CD4-positive, alpha-beta T cell treated with Interleukin-4 for 1 hour (primary cell): ENCODE data around the gene TMEM272.

Experiments used
- DNase-seq, 2 donors: peaks; one replicate each; pipeline ENCODE4 v3.0.0-alpha.2; 2020 to 2022

The TMEM272 gene

DNA sequence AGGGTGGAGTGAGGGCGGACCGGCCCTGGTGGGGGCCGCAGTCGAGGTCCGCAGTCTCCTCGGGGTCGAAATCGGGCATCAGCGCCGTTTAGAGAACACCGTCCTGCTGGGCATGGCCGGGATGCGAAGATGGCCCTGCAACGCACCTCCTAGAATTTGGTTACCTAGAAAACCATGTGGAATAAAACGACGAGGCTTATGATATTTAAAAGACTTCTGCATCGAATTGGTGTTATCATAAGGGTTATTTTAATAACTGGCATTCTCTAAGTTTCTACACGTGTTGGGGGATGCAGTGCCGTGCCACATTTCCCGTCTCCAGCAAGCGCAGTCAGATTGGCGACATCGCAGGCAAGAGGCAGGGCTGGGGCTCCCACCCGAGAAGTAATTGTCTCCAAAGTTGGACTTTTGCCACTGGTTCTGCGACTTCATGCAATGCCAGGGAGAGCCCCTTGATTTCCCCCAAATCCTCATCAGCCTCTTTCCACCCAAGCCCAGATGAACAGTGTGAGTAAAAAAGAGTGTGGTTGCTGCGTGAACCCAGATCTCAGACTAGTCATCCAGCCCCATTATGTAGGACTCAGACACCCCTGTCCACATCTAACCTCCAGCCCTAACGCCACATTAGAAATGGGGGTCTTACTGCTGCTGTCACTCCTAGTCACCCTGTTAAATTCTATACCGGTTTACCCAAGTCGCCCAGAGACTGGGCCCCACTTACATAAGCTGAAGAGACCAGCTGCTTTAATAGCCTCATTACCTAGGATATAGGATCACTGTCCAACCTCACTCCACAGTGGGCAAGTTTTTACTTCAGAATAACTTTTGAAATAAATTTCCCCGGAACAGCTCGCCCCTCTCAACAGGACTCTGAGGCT, 40.4 kb downstream of the TMEM272 start:
- DNase-seq: peak in 1 of 2 donors; percentile 46

DNA sequence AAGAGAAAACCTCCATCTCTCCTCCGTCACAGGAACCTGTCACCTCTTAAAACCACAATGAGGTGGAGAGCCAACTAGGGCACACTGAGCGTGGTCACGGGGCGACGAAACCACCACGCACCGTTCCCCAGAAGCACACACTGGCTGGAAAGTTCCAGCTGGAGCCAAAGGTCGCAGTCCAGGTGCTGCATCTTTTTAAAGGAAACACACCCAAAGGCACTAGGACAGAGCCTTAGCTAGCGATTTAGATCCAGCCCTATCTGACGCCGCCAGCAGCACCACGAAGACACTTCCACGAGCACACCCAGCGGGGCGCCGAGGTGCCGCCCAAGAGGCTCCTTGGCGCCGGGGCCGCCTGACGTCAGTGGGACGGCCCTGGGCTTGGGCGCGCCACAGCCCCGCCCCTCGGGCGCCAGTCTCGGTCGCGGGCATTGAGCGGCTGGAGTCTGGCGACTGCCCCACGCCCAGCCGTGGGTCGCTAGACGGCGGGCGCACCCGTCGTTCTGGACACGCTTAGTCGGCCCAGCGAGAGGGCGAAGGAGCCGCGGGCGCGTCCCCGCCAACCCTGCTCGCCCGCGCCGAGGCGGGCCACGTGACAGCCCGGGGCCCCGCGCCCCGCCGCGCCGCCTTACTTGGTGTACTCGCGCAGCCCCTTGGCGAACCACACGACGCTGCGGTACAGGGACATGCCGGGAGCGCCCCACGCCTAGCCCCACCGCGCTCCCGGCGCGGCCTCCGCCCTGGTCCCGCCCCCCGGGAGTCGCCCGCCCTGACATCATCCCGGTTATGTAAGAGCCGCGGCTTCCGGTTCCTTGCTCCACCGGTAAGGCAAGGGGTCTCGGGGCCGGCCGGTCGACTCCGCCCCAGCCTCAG, 41.3 kb downstream of the TMEM272 start, which contains the start of gene DHRS12:
Gene DHRS12 (minus strand): TSS at position 742 of the 873 bp plus-strand sequence. CDS start 4,504 bp downstream, outside the sequence.
- DNase-seq: peak; percentile 92 to 94

DNA sequence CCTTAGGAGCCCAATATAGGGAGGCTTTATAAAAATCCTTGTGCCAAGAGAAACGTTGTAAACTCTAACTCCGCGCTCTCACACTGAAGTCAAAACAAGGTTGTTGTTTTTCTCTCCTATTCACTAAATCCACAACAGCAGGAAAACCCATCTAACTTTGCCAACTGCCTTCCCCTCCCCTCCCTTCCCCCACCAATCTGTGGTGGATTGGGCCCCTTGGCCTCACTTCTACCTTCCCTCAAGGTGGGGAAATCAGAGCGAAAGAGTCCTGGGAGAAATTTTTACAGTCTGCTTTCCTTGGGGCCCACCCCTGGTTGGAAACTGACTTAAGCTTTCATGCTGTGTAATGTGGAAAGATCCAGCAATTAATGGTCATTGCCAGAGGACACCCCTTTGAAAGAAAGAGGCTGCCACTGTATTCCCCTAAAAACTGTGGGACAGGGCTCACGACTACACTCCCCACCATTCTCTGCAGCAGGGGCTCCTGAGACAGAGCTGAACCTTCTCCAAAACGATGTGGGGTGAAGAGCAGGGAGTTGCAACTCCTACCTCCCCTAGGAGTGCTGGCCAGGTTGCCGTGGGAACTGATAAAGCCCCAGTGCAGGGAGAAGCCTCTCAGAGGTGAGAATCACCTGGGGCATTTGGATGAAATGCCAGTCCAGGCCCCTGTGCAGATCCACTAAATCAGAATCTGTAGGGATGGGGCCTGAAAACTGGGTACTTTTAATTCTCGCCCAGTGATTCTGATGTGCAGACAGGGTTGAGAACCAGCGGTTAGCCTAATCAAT, 42.2 kb downstream of the TMEM272 start:
- peak in 1 of 2 donors; percentile 42 for DNase-seq

DNA sequence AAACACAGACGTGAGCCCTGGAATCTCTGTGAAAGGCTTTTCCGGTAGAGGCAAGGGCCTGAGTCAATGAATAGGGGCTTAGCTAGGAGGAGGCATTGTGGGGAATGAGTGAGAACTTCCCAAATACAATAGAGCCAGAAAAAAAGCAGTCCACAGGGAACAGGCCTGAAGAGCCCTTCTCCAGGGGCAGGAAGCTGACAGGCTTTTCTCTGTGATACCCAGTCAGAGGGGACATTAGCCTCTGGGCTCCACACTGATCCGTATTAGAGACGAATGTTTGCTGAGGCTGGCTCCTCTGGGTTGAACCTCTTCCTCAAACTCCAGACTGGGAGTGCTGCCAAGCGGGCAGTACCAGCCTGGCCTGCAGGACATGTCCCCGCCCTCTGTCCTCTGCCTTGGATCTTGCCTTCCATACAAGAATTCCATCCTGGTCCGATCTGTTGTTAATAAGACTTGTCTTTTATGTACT, 43.3 kb downstream of the TMEM272 start:
- DNase-seq: no peak

DNA sequence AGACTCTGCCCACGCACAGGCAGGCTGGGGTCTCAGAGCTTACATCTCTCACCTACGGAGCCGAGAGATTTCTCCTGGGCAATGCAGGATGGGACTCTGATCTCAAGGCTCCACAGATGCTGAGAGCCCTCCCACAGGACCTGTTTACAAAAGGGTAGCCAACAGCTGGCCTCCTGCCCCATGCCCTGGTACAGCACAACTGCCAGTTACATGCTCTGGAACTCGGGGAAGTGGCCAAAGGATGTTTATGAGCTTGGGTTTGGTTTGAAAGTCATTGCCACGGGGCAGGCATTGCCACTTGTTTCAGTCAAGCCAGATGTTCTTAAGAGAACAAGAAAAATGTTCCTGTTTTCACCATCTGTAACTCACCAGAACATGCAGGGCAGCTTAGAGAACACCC, 44.5 kb downstream of the TMEM272 start:
- DNase-seq: no peak

DNA sequence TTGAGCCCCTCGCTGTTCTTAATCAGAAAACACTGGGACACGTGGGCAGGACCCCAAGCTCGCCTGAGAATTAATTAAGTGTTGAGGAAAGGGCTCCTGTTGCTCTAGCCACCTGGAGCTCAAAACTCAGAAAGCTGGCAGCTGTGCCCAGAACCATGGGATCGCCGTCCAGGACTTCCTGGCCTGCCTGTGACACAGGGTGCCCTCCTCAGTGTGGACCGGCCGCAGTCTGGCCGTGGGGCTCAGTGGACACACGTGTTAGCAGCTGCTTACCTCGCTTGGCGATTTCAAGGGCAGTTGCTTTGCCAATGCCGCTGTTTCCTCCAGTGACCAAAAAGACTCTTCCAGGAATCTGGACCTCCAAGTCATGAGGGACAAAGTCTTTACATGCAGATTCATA, 45.7 kb downstream of the TMEM272 start:
- DNase-seq: no peak

DNA sequence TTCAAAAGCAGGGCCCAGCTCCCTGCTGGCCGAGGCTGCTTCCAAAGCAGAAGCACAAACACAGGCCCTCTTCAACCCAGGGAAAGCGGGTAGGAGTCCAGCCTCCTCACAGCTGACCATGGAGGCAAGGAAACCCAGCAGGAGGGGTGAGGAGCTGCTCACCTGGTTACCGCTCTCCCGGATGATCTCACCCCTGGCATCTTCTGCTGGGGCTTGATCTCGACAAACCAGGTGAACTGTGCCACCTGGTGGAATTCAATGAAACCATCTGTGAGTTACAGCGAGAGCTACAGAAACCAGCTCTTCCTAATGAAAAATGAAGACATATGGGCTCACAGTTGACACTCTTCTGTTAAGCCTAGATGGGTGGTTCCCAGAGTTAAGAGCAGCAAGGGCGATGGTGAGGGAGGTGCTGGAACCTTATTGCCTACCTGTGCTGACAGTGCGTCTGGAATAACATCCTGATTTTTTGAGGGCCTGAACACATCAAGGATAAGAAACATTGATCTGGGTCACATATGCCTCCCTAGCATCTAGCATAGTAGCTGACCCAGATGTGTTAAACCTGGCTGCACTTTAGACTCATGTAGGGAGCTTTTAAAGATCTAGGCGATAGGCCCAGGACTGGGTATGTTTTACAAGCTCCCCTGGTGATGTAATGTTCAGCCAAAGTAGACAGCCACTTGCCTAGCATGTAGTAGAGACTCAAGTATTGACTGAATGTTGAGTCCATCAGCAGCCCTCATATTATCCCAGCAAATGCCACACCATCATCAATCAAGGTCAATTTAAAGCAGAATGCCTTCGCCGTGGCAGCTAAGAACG, 47.1 kb downstream of the TMEM272 start:
- DNase-seq: peak; percentile 71 to 77

DNA sequence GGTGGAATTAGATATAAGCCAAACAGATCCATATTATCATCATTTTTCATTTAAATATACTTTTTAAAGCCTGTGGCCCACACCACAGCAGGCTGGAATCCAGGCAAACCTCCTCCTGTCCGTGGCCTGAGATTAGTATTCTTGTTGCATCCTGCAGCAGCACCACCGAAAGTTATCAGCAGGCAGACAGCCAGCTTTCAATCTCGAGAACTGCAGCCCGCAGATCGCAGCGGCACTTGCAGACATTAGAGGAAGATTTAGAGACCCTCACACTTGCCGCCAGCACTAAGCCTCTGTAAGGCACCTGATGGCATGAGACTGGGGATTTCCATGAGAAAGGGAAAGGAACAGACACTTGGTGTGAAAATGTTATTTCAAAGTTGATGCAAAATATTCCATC, 48.4 kb downstream of the TMEM272 start:
- no peak for DNase-seq

DNA sequence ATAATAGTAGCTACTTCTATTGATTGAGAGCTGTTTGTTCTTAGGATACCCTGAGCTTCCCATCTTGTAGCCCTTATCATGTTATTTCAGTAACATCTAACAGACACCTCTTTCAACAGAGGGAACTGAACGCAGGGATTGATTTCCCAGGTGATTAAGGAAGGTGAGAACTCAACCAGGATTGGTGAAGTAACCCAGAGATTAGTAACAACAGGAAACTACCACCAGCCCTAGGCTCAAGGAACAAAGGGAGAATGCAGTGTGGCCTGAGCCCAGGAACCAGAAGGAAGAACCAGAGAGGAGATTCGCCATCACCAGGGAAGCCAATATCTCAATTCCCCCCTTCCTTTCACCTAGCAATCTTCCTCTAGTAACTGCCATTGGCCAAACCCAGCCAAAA, 49.6 kb downstream of the TMEM272 start:
- no peak for DNase-seq

DNA sequence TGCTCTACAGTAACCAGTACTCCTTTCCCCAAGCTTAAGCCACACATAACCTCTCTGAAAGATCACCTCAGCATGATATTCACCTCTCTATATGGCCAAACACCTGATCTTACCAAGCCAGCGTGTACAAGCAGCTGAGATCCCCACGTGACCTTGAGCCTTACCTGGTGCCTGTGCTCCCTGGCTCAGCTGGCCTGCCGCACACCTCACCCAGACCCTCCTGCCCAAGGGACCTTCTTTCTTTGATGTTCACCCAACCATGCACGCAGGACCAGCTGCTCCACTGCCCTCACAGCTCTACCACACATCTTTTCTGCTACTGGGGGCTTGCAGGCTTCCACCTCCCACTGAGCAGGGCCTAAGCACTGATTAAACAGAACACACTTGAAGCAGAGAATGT, 50.0 kb downstream of the TMEM272 start:
- no peak for DNase-seq

DNA sequence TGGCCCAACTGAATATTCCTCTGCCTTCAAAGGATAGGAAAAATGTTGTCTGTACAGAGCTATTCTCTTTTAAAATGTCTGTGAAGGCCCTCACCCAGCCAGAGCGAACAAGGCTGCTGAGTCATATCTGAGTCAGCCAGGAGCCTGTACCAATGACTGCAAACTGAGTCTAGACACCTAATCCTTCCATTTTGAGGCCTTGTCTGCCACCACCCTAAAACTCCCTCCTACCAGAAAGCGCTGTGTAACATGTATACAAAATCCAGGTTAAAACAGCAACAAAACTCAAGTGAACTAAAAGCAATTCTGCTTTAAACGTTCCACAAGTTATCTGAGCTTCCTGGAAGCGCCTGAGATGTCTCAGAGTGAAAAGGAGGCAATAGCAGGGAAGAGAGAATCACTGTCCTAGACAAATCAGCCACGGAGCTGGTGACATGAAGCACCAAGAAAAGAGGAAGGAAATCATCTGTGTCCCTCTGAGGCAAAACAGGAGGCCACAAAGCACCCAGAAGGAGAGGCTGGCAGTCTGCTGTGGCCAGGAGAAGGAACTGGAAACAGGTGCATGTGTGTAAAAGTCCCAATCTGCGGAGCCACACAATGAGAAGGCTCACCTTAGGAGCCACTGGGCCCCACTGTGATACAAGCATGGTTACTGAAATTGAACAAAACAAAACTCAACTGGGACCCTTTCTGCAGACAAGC, 51.3 kb downstream of the TMEM272 start:
- DNase-seq: peak in 1 of 2 donors; percentile 62

DNA sequence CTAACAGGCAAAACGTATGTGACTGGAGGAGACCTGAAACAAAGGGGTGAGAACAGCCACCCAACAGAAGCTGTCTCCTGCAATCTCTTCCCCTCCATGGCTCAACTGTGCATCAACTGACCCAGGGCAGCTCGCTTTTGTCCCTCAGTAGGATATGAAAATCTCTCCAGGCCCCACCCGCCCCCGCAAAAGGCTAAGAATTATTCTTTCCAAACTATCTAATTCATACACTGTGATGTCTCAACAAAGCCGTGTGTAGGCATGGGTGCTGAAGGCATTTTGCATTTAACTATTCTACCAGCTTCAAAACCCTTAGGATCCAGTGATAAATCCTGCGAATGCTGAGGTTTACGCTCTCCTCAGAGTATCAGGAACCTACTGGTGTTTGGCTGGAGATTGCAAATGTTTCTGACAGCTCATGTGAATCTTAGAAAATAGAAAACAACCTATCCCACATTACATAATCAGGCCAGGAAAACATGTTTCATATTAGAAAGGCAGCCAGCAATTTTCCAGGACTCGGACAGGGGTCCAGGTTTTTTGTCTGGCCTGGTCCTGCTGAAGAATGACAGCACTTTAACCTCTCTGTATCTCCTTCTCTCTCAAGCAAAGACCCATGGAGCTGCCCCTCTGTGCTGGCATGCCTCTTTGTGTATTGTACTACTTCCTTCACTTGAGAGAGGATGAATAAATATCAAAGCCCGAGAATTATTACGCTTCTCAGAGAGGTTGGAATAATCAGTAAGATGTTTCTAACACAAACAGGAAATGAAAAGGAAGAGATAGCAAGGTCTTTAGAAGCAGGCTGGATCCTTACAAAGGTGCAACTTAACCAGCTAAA, 58.3 kb downstream of the TMEM272 start:
- DNase-seq: no peak

DNA sequence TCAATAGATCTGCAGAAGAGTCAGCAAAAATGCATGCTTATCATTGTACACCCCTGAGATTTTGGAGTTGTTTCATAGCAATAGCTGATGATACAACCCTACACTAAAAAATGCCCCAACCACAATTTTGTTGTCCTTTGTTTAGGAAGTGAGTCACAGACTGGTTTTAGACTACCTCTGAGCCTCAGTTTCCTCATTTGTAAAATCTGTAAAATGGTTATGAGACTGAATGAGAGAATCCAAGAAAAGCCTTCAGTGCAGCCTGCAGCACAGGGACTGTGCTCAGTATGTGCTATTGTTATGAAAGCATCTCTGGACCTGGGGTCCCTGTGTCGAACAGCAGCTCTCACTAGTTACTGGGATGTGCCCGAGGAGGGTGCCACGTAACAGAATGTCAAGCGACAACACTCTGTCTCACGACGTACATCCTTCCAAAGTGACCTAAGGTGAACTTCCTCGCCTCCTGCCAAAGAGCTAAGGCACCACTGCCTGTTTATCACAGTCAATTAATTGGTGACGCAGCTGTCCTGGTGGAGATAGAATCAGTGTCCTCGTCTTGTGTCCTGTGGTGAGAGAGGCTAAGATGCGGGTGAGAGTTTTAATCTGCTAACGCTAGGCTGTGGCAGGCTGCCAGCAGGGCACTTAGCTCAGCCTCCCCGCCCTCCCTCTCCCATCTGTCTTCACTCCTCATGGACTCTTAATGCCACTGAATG, 59.1 kb downstream of the TMEM272 start:
- DNase-seq: no peak

DNA sequence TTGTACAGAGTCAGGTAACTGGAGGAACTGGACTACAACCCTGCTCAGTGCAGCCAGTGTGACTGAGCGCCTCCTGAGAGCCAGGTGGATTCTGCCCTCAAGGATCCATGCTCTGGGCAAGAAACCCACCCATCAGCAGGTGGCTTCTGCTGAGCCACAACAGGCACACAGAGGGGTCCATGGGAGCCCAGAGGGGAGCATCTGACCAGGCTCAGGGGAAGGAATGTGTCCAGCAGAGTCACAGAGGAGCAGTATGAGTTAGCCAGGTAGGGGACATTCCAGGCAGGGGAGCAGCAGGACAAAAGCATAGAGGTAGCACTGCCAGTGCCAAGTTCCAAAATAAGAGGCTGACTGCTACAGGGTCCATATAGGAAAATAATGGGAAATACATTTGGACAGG, 60.9 kb downstream of the TMEM272 start:
- DNase-seq: no peak

DNA sequence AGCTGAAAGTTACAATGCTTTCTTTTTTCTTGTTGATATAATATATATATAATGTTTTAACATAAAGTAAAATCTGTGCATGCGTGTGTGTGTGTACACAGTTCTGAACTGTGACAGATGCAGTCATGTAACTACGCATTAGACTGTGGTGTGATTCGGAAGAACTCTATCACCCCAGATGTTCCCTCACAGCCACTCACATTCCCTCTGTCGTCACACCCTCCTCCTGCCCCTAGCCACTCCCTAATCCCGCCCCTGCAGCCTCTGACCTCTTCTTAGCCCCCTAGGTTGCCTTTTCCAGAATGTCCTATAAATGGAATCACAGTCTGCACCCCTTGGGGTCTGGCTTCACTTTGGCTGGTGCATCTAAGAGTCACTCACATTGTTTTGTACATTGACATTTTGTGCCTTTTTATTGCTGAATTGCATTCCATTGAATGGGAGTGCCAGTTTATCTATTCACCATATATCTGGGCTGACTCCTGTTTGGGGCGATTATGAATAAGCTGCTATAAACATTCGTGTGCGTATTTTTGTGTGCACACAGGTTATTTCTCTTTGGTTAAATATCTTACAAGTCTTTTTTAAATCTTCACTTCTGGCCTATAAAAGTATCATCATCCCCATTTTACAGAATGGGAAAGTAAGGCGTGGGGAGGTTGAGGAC, 61.4 kb downstream of the TMEM272 start:
- DNase-seq: no peak

DNA sequence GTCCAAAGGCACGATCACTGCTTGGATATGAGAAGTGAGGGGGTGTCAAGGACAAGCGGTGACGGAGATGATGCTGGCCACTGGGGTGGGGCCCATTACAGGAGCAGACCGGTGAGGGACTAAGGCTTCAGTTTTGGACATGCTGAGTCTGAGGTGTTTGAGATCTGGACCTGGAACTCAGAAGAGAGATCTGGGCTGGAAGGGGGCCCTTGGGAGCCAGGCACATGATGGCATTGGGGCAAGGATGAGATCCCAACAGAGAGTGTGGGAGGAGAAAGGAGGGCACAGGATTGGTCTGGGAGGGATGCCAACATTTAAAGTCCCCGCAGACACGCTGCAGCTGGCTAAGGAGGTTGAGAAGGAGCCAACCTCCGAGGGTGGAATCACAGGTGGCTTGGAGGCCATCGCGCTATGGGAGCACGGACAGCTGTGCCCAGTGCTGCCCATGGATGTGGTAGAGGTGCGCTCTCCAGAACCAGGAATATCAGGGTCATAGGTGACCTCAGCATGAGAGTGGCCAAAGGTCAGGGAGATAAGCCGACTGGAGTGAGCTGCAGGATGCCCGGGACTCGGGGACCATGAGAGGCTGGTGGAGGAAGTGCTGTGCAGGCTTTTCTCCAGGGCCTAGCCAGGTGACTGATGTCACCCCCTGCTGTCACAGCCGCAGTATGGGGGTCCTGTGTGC, 62.8 kb downstream of the TMEM272 start:
- no peak for DNase-seq

DNA sequence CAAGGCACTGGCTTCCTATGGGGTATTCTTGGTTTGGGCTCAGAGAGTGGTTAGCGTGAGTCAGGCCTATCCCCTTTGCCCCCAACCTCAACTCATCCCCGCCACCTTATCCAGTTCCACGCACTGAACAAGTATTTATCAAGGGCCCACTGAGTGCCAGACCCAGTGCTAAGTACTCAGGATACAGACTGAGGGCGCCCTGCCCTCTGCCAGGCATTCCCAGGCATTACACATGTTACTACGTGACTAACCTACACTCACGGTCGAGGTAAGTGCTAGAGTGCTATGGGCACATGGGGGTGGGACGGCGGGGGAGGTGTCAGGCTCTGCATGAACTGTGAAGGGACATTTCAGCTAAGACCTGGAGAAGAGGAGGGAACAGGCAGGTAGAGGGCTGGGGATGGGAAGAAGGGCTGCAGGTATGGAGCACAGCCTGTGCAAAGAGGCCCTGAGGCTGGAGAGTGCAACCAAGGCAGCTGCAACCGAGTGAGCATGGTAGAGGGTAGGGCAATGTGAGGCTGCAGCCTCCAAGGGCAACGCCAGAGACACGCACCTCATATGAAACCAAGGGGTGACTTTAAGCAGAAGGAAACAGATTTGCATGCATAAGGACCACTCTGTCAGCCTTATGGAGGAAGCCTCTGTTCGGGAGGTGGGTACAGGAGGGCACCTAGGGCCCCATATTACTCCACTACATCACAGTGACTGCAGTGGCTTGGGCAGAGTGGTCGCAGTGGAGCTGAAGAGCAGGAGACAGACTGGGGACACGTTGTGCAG, 63.5 kb downstream of the TMEM272 start:
- DNase-seq: no peak

DNA sequence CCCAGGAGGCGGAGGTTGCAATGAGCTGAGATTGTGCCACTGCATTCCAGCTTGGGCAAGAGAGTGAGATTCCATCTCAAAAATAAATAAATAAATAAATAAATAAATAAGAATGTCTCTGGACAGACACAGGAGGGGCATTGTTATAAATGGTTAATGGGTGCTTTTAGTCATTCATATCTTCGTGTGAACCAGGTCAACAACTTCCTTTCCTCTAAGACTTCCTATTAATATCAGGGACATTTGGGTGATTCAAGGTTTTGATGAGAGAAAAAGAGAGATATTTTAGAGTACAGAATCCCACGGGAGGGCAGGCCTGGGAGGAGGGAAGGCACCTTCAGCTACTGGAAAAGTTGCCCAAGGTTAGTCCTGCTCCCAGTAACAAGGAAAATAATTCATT, 64.9 kb downstream of the TMEM272 start:
- DNase-seq: no peak
